Measurements from ENCODE around the gene E2F1. TPM values are rescaled to one million over a fixed set of nuclear protein-coding genes. Genes with fewer than 3 reads are reported as not detected.
A peak's percentile ranks its signal among the peaks of the same experiment; 100 is the strongest.
"Not testable (repeated sequence)": the region's sequence is repeated elsewhere in the genome, so short reads cannot be mapped to it uniquely, and the experiment has no call there.

The E2F1 gene
- total RNA-seq, 1 experiment from 2014 or later, result 17.0 TPM

DNA sequence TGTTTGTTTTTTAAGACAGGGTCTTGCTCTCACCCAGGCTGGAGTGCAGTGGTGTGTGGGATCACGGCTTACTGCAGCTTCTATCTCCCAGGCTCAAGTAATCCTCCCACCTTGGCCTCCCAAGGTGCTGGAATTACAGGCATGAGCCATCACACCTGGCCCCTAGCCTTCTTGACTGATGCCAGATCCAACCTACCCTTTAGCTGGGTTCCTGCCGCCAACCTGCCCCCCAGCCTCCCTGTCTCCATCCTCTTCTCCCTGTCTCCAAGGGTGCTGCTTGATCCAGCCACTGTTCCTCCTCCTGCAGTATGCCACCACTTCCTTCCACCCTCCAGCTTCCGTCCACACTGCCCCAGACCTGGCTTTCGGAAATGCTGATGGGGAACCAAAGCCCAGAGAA, 27.3 kb downstream of the E2F1 start:
- no peak for DNase-seq (ENCODE audit: low spot score)

DNA sequence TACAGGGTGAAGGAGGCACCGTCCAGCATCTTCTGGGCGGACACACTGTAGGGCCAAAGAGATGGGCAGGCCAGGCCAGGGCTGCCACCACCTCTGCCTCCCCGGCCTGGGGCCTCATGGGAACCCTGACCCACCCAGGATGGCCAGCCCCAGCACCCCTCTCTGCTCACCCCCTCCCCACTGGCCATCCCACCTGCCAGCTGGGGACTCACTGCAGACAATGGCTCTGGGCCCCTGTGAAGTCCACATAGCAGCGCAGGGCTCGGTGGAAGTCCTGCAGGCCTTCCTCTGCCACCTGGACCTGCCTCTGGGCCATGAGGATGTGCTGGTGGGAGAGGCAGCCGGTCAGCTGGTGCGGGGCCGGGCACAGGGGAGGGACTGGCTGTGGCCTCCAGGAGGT, 27.7 kb downstream of the E2F1 start:
- DNase-seq (ENCODE audit: low spot score), result no peak

DNA sequence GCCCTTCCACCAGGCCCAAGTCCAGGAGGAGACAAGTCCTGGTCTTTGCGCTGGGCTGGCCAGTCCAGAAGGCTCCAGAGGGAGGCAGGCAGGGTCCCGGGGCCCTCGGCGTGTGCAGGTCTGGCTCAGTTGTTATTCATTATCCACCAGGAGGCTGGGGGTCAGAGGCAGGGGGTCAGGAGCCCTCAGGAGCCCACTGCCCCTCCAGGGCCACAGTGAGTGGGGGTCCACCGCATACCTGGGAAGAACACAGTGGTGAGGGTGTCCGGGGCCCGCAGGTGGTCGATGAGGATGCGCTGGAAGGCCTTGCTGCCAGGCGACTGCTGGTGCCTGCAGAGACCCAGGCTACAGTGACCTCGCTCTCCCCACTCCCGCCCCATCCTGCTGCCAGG, 28.5 kb downstream of the E2F1 start:
- no peak for DNase-seq (ENCODE audit: low spot score)

DNA sequence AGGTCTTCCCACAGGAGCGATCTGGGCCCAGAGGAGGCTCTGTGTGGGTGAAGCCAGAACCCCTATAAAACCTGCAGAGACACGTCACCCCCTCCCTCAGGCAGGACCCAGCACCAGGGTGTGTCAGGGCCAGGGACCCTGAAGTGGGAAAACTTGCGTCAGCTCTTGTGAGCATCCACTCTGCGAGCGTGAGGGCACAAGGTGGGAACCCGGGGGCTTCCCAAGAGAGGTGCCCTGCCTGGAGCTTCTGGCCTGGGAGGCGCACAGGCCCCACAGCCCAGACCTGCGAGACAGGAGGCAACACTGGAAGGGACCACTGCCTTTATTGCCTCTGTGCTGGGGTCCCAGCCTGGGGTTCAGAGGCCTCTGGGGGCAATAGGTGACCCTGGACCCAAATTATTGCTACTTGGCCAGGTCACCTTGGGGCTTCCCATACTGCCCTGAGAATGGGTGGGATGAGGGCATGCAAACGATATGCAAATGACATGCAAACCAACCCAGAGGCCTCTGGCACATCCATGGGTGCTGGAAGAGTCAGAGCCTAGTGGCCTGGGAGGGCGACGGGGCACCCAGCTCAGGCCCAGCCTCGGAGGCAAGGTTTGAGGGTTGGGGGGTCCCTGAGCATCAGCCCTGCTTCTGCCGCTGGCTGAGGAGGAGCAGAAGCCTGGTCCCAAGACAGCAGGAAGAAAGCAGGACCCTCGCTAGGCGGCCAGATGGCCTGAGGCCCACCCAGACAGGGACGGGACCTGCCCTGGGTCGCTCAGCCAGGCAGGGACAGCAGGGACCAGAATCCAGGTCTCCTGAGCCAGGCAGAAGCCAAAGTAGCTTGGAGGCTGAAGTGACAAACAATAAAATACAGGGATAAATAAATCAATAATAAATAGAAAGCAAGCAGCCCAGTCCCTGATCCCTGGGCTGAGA, 29.1 kb downstream of the E2F1 start:
- no peak for DNase-seq (ENCODE audit: low spot score)

DNA sequence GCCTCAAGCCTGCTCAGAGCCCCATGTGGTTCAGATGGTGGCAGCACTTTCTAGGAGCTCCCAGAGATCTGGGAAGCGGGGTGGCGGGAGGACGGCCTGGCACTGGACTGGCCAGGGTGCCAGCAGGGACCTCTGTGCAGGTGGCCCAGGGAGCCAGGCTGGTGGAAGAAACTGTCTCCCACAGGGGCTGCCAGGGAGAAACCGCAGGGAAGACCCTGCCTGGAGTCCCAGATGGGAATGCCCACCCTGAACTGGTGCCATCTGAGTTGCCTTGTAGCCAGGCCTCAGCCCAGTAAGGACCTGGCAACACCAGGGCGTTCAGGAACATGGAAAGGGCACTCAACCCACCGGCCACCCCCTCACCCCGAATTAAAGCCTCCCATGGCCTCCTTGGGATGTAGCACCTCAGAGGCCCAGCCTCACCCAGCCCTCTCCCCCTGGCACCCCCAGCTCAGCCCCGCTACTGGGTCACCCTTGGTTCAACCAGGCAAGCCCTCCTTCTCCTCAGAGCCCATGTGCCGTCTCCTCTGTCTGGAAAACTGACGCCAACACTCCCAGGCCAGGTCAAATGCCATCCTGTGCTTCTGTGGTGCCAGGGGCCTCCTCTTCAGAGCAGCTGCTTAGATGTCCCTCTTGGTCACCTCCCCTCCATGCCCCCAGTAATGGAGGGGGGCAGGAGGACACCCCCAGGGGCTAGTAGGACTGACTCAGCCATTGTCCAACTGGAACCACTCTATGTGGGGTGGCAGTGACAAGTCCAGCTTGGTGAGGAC, 30.0 kb downstream of the E2F1 start:
- no peak for DNase-seq (ENCODE audit: low spot score)

DNA sequence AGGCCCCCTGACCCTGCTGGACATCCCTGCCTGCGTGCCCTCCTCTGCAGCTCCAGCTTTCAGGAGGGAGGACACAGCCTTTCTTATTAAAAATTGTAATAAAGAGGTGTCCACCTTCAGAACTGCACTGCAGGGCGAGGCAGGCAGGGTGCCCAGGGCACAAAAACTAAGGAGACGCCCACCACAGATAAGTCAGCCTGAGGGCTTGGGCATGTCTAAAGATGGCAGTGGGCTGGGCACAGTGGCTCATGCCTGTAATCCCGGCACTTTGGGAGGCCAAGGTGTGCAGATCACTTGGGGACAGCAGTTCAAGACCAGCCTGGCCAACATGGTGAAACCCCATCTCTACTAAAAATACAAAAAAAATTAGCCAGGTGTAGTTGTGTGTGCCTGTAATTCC, 31.0 kb downstream of the E2F1 start:
- DNase-seq (ENCODE audit: low spot score), result no peak

DNA sequence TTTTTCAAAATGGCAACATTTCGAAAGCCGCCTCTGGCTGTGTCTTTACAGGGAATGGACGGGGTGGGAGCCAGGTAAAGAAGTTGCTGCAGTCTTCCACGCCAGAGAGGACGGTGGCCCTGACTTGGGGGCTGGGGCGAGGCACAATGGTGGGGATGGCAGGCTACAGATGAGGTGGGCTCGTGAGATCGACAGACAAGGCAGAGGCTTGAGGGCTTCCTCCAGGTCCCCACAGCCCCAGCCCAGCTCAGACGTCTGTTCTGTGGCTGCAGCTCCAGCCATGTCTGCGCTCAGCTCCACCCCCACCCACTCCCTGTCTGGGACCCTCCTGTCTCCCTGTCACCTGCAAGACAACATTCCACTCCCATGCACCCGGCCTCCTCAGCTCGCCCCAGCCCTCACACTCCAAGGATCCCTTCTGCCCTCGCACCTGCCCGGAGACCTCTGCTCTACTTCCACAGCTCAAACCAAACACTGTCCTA, 31.5 kb downstream of the E2F1 start:
- DNase-seq (ENCODE audit: low spot score), result no peak

DNA sequence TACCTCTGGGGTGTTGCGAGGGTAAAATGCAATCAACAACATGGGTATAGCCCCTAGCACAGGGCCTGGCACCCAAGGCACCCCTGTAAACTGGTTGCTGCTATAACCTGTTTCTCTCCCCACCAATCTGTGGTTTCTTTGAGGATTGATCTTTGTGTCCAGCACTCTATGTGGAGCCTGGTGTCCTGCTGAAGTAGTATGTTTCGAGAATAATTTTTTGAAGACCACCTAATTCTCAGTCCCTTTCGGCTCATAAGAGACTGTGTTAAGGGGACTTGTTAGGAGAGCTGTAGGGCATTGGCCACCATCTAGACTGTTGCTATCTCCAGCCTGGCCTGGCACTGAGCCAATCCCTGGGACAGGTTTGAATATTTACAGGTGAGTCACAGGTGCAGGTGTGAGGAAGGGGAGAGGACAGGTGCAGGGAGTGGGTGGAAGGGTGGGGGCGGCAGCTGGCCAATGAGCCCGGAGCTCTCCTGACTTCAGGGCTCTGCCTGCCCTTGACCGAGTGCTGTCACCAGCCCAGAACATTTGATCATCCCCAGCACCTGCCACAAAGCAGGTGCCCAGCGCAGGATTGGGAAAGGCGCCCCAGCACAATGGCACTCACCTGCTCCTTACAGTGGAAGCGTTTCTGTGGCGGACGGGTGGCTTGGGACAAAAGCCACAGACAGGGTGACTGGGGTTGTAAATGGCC, 32.1 kb downstream of the E2F1 start:
- DNase-seq (ENCODE audit: low spot score), result no peak

DNA sequence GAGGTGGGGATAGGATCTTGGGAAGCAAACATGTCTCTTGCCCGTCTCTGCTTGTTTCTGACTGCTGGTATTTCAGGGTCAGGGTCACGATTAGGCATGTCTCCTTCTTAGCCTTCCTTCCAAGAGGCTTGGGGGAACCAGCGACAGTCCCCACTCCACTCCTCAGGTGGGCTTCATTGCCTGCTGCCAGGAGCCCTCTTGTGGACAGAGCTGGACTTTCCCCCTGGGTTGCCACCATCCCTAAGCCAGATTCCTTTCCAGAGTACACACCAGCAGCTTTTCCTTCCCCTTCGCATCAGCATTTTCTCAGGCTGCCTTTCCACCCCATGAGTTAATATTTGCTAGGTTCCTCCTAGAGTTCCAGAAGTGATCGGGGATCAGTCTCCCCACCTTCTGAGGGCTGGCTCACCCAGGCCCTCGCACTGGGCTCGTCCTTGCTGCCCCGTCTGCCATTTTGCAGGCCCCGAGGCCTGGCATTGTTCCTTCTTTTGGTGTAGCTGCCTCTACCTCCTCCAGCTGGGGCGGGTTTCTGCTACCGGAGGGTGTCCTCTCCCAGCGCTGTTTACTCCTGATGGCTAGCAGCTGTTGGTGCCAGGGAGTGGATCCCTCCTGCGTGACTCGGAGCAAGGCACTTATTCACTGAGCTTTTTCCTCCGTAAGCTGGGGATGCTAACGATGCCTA, 32.8 kb downstream of the E2F1 start:
- DNase-seq (ENCODE audit: low spot score), result peak; percentile 41

DNA sequence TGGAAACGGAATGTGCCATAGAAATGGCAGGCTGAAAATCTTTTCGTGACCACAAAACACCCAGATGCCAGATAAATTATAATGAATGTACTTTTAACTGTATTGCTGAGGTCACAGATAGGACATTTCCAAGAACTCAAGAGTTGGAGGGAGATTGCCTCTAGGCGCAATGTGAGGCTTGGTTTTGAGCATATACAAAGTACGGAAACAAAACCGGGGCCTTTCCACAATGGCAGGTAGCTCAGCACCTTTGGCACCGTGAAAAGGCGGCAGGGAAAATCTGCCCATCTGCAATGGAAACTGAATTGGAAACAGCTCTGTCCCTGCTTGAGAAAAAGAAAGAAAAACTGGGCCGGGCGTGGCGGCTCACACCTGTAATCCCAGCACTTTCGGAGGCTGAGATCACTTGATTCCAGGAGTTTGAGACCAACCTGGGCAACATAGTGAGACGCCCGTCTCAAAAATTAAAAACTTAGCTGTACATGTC, 34.6 kb downstream of the E2F1 start:
- DNase-seq (ENCODE audit: low spot score), result no peak

DNA sequence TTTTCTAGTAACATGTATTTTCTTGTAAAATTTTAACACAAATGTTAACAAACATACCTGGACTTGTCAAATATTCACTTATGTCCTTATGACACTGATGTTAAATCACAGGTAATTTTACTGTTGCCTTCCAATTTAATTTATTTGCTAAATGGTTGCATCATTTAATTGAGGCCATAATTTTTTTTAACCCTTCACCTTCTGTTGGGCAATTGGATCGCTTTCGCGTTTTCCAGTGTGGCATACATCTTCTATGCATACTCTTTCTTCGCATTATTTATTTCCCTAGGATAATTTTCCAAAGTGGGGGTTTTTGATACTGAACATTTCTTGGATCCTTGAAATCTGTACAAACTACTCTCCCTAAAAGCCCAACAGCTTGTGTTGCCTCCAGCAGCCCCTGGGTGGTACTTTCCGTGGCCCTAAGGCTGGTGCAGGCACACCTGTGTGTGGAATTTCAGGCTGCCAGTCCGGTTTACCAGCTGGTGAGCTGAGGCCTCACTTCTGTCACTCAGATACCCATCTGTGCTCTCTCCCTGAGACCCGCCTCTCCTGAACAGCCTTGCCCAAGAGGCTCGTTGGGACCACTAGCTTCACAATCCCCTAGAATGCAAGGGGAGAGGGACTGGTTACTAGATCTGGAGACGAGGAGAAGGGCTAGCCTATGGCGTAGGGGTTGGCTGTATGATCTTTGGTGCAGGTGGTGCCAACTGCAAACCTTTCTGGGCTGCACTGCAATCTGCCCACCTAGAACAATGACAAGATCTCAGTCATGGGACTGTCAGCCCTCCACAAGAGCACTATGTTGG, 35.2 kb downstream of the E2F1 start:
- DNase-seq (ENCODE audit: low spot score), result no peak

DNA sequence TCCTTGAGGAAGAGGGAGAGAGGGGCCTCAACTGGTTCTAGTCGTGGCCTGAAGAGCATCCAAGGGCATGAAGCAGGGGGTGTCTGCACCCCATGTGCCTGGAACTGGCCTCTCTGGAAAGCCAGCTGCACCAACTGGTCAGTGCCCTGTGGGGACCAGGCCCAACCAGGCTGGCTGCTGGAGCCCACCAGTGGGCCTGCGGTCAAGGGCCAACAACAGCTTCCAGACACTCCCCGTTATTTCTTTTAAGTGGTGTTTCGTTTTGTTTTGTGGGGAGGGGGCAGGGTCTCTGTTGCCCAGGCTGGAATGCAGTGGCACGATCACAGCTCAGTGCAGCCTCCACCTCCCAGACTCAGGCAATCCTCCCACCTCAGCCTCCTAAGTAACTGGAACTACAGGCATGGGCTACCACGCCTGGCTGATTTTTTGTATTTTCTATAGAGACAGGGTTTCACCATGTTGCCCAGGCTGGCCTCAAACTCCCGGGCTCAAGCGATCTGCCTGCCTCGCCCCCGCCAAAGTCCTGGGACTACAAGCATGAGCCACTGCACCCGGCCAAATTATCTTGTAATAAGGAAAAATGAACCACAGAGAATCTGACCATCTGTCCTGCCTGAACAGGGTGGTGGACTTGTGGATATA, 36.0 kb downstream of the E2F1 start:
- DNase-seq (ENCODE audit: low spot score), result no peak

DNA sequence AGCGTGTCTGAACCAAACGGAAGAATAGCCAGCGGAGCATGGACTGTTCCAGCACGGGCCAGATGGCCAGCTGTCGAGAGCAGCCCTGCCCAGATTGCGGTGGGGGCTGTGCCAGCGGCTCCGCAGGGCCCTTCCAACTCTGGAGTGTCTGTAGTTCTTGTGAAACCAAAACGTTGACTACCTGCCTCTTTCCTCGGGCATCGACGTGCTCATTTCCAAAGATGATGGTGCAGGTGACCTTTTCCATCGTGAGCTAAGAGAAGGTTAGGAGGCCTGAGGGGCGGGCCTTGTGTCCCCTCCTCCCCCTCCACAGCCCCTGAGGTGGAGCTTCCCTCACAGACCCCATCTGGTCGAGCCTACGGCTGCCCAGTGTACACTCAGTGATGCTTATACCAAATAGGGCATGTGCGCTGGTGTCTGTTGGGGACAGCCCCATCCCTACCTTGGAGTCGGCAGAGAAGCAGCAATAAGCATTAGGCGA, 36.9 kb downstream of the E2F1 start:
- no peak for DNase-seq (ENCODE audit: low spot score)

DNA sequence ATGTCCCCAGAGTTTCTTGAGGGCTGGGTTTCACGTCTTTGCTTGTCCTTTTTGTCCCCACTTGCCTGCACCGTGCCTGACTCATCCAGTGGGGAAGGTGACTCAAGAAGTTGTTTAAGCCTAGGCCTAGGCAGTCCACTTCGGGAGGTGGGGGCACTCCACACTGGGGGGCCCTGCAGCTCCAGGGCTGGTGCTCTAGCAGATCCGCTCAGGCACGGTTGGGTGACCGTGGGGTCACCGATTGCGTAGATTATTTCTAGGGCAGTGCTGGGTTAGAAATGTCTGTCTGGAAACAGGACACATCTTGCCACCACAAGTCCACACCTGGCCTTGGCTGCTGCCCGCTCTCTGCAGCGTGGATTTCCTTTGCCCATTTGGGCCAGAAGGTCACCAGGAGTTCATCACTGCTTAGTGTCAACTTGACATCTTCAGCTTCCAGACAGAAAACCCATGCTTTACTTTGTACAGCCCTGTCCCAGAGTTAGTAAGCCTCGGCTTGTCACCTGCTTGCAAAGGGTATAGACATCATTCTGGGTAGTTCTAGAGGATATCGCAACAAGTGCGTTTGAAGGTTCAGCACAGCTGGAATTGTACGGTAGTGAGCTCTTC, 37.7 kb downstream of the E2F1 start:
- no peak for DNase-seq (ENCODE audit: low spot score)

DNA sequence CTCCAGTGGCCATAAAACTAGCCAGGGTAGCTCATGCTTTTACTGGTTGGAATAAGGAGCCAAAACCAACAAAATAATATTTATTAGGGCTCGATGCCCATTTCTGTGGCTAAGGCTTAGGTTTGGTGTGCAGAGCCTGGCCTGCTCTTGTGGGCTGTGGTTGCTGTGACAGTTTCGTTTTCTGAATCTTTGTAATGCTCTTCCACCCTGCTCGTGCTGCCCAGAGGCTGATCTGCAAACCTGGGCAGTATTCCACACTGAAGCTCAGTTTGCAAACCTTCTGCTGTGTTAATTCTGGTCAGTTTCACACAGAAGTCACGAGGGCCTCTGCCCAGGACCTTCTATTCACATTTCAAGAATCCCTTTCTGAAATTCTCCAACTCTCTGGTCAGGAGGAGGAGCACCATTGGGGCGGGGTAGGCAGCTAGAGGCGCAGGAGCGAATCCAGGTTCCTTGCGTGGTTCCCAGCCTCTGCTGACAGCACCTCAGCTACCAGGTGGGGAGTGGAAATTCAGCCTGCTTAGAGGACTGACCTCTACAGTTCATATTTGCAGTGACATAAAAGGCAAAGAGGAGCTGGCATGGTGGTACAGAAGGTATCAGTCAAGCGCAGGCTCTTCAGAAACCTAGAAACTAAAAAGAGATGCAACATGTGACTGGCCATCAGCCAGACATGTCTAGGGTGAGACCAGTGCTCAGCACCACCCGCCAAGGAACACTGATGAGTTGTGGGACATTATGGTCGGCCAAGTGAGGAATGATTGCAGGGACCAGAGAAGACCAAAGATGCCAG, 38.4 kb downstream of the E2F1 start:
- no peak for DNase-seq (ENCODE audit: low spot score)

DNA sequence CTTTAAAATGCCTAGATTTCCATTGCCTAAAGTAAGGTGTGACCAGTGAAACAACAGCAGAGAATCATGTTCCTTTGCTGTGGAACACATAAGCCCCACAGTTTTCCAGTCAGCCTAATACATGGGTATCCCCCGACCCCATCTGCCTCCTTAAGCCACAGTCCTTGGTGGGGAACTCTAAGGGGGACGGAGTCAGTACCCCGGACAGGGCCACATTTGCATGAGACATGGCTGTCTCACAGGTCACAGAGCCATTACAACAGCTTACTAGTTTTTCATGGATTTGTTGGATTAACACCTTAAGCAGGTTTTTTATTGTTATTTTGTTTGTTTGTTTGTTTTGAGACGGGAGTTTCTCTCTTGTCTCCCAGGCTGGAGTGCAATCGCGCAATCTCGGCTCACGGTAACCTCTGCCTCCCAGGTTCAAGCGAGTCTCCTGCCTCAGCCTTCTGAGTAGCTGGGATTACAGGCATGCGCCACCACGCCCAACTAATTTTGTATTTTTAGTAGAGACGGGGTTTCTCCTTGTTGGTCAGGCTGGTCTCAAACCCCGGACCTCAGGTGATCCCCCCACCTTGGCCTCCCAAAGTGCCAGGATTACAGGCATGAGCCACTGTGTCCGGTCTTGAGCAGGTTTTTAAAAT, 39.1 kb downstream of the E2F1 start:
- not testable (repeated sequence) for DNase-seq (ENCODE audit: low spot score)

DNA sequence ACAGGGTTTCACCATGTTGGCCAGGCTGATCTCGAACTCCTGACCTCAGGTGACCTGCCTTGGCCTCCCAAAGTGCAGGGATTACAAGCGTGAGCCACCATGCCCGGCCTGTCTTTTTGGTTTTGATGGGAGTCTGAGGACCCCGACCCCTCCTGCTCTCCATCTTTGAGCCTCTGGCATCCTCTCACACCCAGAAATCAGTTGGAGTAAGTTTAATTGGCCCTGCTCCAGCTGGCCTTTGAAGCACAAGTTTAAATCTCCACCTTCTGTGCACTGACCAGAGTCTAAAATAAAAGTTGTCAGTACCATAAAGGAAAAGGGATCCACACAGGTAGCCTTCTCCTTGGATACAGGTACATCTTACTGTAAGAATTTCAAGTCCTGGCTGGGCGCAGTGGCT, 40.0 kb downstream of the E2F1 start:
- no peak for DNase-seq (ENCODE audit: low spot score)

DNA sequence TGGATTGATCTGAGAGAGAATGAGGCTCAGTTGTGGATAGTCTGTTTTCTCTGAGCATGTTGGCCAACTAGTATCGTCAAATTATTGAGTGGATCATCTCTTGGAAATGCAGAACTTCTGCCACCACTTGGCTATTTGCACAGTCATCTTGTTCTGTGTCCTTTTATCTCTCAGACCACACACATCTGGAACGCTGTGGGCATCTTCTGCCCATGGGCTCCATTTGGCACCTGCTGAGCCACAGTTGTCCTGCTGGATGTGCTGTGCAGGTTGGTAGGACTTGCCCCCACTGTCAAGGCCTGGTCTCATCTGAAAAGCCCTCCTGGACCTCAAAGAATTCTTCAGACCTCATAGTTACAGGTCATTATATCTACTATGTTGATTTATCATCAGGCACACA, 40.8 kb downstream of the E2F1 start:
- no peak for DNase-seq (ENCODE audit: low spot score)

DNA sequence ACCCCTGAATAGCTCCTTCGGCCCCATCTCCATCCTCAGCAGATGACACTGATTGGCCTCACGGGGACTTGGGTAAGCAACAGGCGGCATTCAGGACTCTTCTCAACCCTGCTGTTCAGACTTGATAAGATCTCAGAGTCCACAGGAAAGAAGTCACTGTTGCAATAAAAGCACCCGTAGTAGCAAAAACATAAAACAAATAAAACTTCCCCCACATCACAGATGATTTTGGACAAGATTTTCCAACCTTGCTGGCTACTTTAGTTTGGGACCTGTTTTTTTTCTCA, 41.2 kb downstream of the E2F1 start:
- no peak for DNase-seq (ENCODE audit: low spot score)

Data from H4 (cell line).